HCT116 (cell line): ENCODE measurements around the gene RBCK1. TPM values are rescaled to one million over a fixed set of nuclear protein-coding genes. Genes with fewer than 3 reads are reported as not detected.

Source experiments
- ATAC-seq: fragments of 200-7000 bp; cut with Tn5 transposase; 2 replicates; pipeline ENCODE4 v1.9.1; 2020; ENCODE audit warnings: mild to moderate bottlenecking, moderate library complexity
- BruUV-seq: library from RNA; stranded (reverse); fragments of 400-500 nt; replicated peaks from 2 replicates; lab custom pipeline; 2021; lab: Mats Ljungman, UMichigan
- CTCF ChIA-PET: fragments of 300-600 bp; sonication (Branson Sonifier 250); formaldehyde crosslinking; loops from one replicate; lab custom pipeline; 2021; ENCODE audit warnings: antibody characterized with exemption; lab: Charles Lee
- POLR2A ChIA-PET: fragments of 300-600, 350-600 bp; sonication (Branson Sonifier 250); formaldehyde crosslinking; loops from one replicate; lab custom pipeline; 2021; ENCODE audit warnings: antibody characterized with exemption; lab: Charles Lee
- RAD21 ChIA-PET, 2 experiments: fragments of 300-600 bp; sonication (Branson Sonifier 250); formaldehyde crosslinking; loops; one replicate each; lab custom pipeline; 2023; ENCODE audit warnings: low total read pairs in 2 of 2; ENCODE audit not compliant: uncharacterized antibody in 2 of 2, unreplicated experiment in 2 of 2, low non-redundant PET in 1 of 2; lab: Charles Lee
- DNase-seq: peaks from one replicate; pipeline ENCODE4 v3.0.0-alpha.2; 2010; ENCODE audit warnings: low read depth, low spot score
- H2AFZ ChIP-seq: fragments of 200-600 bp; shearing (Covaris generic), sonication (generic); 2 replicates; pipeline ENCODE4 v1.6.1; 2017; ENCODE audit warnings: low read depth, mixed run types, mixed read lengths, antibody characterized with exemption, low read length; ENCODE audit not compliant: poor library complexity, severe bottlenecking
- H3K27ac ChIP-seq: 2 replicates; pipeline ENCODE4 v1.5.1; 2012; ENCODE audit warnings: low read depth, low read length
- H3K27me3 ChIP-seq: fragments of 200-600 bp; sonication (generic); 2 replicates; pipeline ENCODE4 v1.6.1; 2016; ENCODE audit warnings: mixed run types, low read length, mixed read lengths; ENCODE audit not compliant: insufficient read depth
- H3K36me3 ChIP-seq, 2 experiments: fragments of 200-500 bp in 1 of 2; fragments of 200-600 bp in 1 of 2; sonication (Bioruptor generic) in 1 of 2; sonication (generic) in 1 of 2; 2 replicates each; pipeline versions ENCODE4 v1.5.1 to v1.6.1; 2014 to 2016; ENCODE audit warnings: low read length in 2 of 2, inconsistent platforms in 1 of 2, mixed read lengths in 1 of 2, mixed run types in 1 of 2; ENCODE audit not compliant: insufficient read depth in 2 of 2, control insufficient read depth in 1 of 2
- H3K4me1 ChIP-seq, 2 experiments: fragments of 200-600 bp in 1 of 2; sonication (generic) in 1 of 2; 2 replicates each; pipeline versions ENCODE4 v1.5.1 to v1.6.1; 2012 to 2017; ENCODE audit warnings: low read length in 2 of 2, inconsistent platforms in 1 of 2, mild to moderate bottlenecking in 1 of 2, mixed read lengths in 1 of 2, mixed run types in 1 of 2, moderate library complexity in 1 of 2; ENCODE audit not compliant: insufficient read depth in 2 of 2, control insufficient read depth in 1 of 2
- H3K4me2 ChIP-seq: fragments of 200-600 bp; sonication (generic); 2 replicates; pipeline ENCODE4 v1.6.1; 2017; ENCODE audit warnings: mixed run types, low read length, mixed read lengths
- H3K4me3 ChIP-seq, 2 experiments: fragments of 200-600 bp in 1 of 2; sonication (generic) in 1 of 2; replicated peaks in 1 of 2; 2 replicates each; pipeline ENCODE4 v1.5.1; 2011 to 2016; ENCODE audit warnings: low read length in 2 of 2, control low read depth in 1 of 2, low read depth in 1 of 2, mild to moderate bottlenecking in 1 of 2, mixed read lengths in 1 of 2, mixed run types in 1 of 2
- H3K79me2 ChIP-seq: fragments of 200-600 bp; sonication (generic); 2 replicates; pipeline ENCODE4 v1.6.1; 2017; ENCODE audit warnings: mild to moderate bottlenecking, mixed run types, low read length, moderate library complexity, mixed read lengths; ENCODE audit not compliant: insufficient read depth
- H3K9ac ChIP-seq: fragments of 200-600 bp; sonication (generic); 2 replicates; pipeline ENCODE4 v1.6.1; 2016; ENCODE audit warnings: low read length, mixed read lengths
- H3K9me2 ChIP-seq: fragments of 200-600 bp; sonication (generic), shearing (Covaris generic); 2 replicates; pipeline ENCODE4 v1.6.1; 2017; ENCODE audit warnings: mixed run types, mild to moderate bottlenecking, moderate library complexity; ENCODE audit not compliant: insufficient read depth
- H3K9me3 ChIP-seq, 2 experiments: fragments of 200-500 bp in 1 of 2; fragments of 200-600 bp in 1 of 2; sonication (Bioruptor generic) in 1 of 2; sonication (generic) in 1 of 2; 2 replicates each; pipeline ENCODE4 v1.6.1; 2014 to 2017; ENCODE audit warnings: low read length in 2 of 2, mixed read lengths in 2 of 2, inconsistent platforms in 1 of 2, low read depth in 1 of 2, mild to moderate bottlenecking in 1 of 2, mixed run types in 1 of 2, moderate library complexity in 1 of 2; ENCODE audit not compliant: control insufficient read depth in 1 of 2, insufficient read depth in 1 of 2
- H4K20me1 ChIP-seq: fragments of 200-600 bp; sonication (generic), shearing (Covaris generic); 2 replicates; pipeline ENCODE4 v1.6.1; 2017; ENCODE audit warnings: mixed run types, mild to moderate bottlenecking, moderate library complexity; ENCODE audit not compliant: insufficient read depth
- CEBPB ChIP-seq: IDR thresholded peaks from 2 replicates; pipeline ENCODE4 v1.6.1; 2012; ENCODE audit warnings: low read depth
- EGR1 ChIP-seq: IDR thresholded peaks from 2 replicates; pipeline ENCODE4 v1.6.1; 2012; ENCODE audit warnings: low read depth
- ELF1 ChIP-seq: IDR thresholded peaks from 2 replicates; pipeline ENCODE4 v1.6.1; 2012; ENCODE audit warnings: low read depth, borderline replicate concordance
- EZH2phosphoT487 ChIP-seq: fragments of 200-600 bp; IDR thresholded peaks from 2 replicates; pipeline ENCODE4 v1.6.1; 2018; ENCODE audit warnings: antibody characterized with exemption, borderline replicate concordance
- FOSL1 ChIP-seq: IDR thresholded peaks from 2 replicates; pipeline ENCODE4 v1.6.1; 2012; ENCODE audit warnings: low read depth
- JUND ChIP-seq: IDR thresholded peaks from 2 replicates; pipeline ENCODE4 v1.6.1; 2012
- POLR2A ChIP-seq: IDR thresholded peaks from 2 replicates; pipeline ENCODE4 v1.7.0; 2011; ENCODE audit warnings: borderline replicate concordance; ENCODE audit not compliant: insufficient read depth, insufficient read length; ENCODE audit errors: extremely low read depth
- RAD21 ChIP-seq: IDR thresholded peaks from 2 replicates; pipeline ENCODE4 v1.6.1; 2012; ENCODE audit warnings: low read depth, mild to moderate bottlenecking
- SIN3A ChIP-seq: IDR thresholded peaks from 2 replicates; pipeline ENCODE4 v1.6.1; 2012; ENCODE audit warnings: low read depth
- SP1 ChIP-seq: IDR thresholded peaks from 2 replicates; pipeline ENCODE4 v1.6.1; 2012; ENCODE audit warnings: low read depth
- SRF ChIP-seq: IDR thresholded peaks from 2 replicates; pipeline ENCODE4 v1.6.1; 2012; ENCODE audit warnings: low read depth
- TCF7L2 ChIP-seq: IDR thresholded peaks from 2 replicates; pipeline ENCODE4 v1.7.0; 2011; ENCODE audit warnings: borderline replicate concordance, inconsistent platforms; ENCODE audit not compliant: insufficient read depth, insufficient read length; ENCODE audit errors: extremely low read depth
- YY1 ChIP-seq: IDR thresholded peaks from 2 replicates; pipeline ENCODE4 v1.6.1; 2011; ENCODE audit warnings: low read length, low read depth, moderate library complexity, mild to moderate bottlenecking; ENCODE audit not compliant: insufficient replicate concordance; ENCODE audit errors: extremely low read depth
- ZBTB33 ChIP-seq: IDR thresholded peaks from 2 replicates; pipeline ENCODE4 v1.6.1; 2011; ENCODE audit warnings: mild to moderate bottlenecking, low read length, moderate library complexity; ENCODE audit not compliant: insufficient replicate concordance; ENCODE audit errors: extremely low read depth
- ZFX ChIP-seq: fragments of 450-650 bp; IDR thresholded peaks from 2 replicates; pipeline ENCODE4 v1.6.1; 2017
- intact Hi-C: fragments of 100-400 bp; cut with micrococcal nuclease; formaldehyde crosslinking; loops from 2 replicates; pipeline ENCODE4 v1.10.0; 2022
- total RNA-seq: library from RNA; stranded (reverse); gene quantifications from one replicate; pipeline ENCODE4 v1.2.1, GENCODE V29; 2021; ENCODE audit not compliant: unreplicated experiment
- TF ChIP-seq, protein P1 (sequence below): IDR thresholded peaks from 2 replicates; pipeline ENCODE4 v1.6.1; 2012; ENCODE audit warnings: low read depth
- TF ChIP-seq, protein P2 (sequence below): IDR thresholded peaks from 2 replicates; pipeline ENCODE4 v1.6.1; 2012

Gene RBCK1
- total RNA-seq, 1 experiment from 2014 or later = 180 TPM

DNA sequence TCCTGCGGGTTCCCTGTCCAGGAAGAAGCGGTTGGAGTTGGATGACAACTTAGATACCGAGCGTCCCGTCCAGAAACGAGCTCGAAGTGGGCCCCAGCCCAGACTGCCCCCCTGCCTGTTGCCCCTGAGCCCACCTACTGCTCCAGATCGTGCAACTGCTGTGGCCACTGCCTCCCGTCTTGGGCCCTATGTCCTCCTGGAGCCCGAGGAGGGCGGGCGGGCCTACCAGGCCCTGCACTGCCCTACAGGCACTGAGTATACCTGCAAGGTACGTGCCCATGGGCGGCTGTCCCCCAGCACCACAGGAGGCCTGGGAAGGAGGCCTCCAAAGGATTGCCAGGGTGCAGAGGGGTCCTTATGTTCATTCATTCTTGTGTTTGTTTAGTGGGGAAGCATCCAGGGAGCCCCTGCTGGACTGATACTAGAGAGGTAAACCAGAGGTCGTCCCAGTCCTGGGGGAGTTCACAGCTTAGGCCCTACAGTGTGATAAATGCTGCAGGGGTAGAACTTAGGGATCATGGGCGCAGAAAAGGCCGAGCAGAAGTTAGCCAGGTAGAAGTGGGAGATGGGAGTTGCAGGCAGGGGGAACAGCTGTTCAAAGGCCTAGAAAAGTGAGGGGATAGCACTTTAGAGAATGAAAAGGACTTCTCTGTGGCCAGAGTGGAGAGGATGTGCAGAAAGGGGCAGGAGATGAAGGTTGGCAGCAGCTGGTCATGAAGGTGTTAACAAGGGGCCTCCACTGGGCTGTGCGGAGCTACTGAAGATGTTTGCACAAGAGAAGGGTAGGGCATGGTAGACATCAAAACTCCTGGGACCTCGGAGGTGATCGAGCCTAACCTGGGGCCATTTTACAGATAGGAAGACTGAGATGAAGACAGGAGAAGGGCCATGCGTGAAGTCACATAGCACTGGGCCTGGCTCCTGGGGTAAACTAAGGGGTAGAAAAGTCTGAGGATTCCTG, 19.8 kb upstream of the RBCK1 start:
- no peak overlapping the region for H2AFZ ChIP-seq
- H3K9me2 ChIP-seq = no peaks in the 10 kb centered on the region
- no peaks in the 10 kb centered on the region for H4K20me1 ChIP-seq
- H3K9me3 ChIP-seq = no peaks in the 10 kb centered on the region
- no TSS peak for BruUV-seq
- CTCF ChIA-PET = no interaction called here
- POLR2A ChIA-PET = interaction anchor here (19.7 to 29.0 kb wide), 2 partner anchors 10 to 24 kb away, joined by 639 to 779 read pairs; partner anchors contain the start of gene RBCK1
- no peaks in the 10 kb centered on the region for H3K4me1 ChIP-seq
- no peak for ATAC-seq
- no peak overlapping the region for H3K27ac ChIP-seq
- peaks cover 13 to 42% of the 10 kb centered on the region in 2 experiments for H3K36me3 ChIP-seq
- intact Hi-C loops = no loop called here
- RAD21 ChIA-PET = no interaction called here
- H3K27me3 ChIP-seq = no peaks in the 10 kb centered on the region
- H3K9ac ChIP-seq = no peak overlapping the region
- H3K4me2 ChIP-seq = no peak overlapping the region
- H3K79me2 ChIP-seq = peaks cover 28% of the 10 kb centered on the region
- no peak for DNase-seq
- TF ChIP-seq ELF1 (no peak), TCF7L2 (no peak), JUND (no peak), FOSL1 (no peak), EGR1 (no peak), RAD21 (no peak), YY1 (no peak), SIN3A (no peak), ZFX (no peak), ZBTB33 (no peak), CEBPB (no peak), EZH2phosphoT487 (no peak), SP1 (no peak), POLR2A (no peak), SRF (no peak)
- TF ChIP-seq, protein P1, sequence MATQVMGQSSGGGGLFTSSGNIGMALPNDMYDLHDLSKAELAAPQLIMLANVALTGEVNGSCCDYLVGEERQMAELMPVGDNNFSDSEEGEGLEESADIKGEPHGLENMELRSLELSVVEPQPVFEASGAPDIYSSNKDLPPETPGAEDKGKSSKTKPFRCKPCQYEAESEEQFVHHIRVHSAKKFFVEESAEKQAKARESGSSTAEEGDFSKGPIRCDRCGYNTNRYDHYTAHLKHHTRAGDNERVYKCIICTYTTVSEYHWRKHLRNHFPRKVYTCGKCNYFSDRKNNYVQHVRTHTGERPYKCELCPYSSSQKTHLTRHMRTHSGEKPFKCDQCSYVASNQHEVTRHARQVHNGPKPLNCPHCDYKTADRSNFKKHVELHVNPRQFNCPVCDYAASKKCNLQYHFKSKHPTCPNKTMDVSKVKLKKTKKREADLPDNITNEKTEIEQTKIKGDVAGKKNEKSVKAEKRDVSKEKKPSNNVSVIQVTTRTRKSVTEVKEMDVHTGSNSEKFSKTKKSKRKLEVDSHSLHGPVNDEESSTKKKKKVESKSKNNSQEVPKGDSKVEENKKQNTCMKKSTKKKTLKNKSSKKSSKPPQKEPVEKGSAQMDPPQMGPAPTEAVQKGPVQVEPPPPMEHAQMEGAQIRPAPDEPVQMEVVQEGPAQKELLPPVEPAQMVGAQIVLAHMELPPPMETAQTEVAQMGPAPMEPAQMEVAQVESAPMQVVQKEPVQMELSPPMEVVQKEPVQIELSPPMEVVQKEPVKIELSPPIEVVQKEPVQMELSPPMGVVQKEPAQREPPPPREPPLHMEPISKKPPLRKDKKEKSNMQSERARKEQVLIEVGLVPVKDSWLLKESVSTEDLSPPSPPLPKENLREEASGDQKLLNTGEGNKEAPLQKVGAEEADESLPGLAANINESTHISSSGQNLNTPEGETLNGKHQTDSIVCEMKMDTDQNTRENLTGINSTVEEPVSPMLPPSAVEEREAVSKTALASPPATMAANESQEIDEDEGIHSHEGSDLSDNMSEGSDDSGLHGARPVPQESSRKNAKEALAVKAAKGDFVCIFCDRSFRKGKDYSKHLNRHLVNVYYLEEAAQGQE = no peak
- TF ChIP-seq, protein P2, sequence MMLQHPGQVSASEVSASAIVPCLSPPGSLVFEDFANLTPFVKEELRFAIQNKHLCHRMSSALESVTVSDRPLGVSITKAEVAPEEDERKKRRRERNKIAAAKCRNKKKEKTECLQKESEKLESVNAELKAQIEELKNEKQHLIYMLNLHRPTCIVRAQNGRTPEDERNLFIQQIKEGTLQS = no peak
- H3K4me3 ChIP-seq = no peak overlapping the region
